Astrocyte (in vitro differentiated cells and primary cell): Measurements from ENCODE around the gene PTPN12. TPM values are rescaled to one million over a fixed set of nuclear protein-coding genes. Genes with fewer than 3 reads are reported as not detected.

ENCODE experiments used
- DNase-seq: peaks from one replicate; pipeline ENCODE4 v3.0.0-alpha.2; 2010; ENCODE audit warnings: low read depth
- FAIRE-seq: peaks from 2 replicates; lab custom pipeline; 2011; peaks lifted over from hg19 to GRCh38; lab: Jason Lieb, UNC
- H2AFZ ChIP-seq: 2 replicates; pipeline ENCODE4 v1.6.0; 2012; ENCODE audit warnings: low read depth, low read length, inconsistent platforms
- H3K27ac ChIP-seq: 2 replicates; pipeline ENCODE4 v1.5.1; 2011; ENCODE audit warnings: low read depth, low read length, inconsistent platforms
- H3K27me3 ChIP-seq: 2 replicates; pipeline ENCODE4 v1.6.0; 2011; ENCODE audit warnings: low read length, inconsistent platforms; ENCODE audit not compliant: insufficient read depth
- H3K36me3 ChIP-seq: 2 replicates; pipeline ENCODE4 v1.5.1; 2011; ENCODE audit warnings: low read length, inconsistent platforms; ENCODE audit not compliant: insufficient read depth
- H3K4me1 ChIP-seq: 2 replicates; pipeline ENCODE4 v1.5.1; 2011; ENCODE audit warnings: low read length, inconsistent platforms; ENCODE audit not compliant: insufficient read depth
- H3K4me2 ChIP-seq: 2 replicates; pipeline ENCODE4 v1.6.0; 2012; ENCODE audit warnings: low read length, inconsistent platforms
- H3K4me3 ChIP-seq: 2 replicates; pipeline ENCODE4 v1.5.1; 2011; ENCODE audit warnings: low read depth, mild to moderate bottlenecking, low read length, inconsistent platforms; ENCODE audit not compliant: insufficient read depth
- H3K79me2 ChIP-seq: 2 replicates; pipeline ENCODE4 v1.6.0; 2012; ENCODE audit warnings: mild to moderate bottlenecking, low read length, inconsistent platforms; ENCODE audit not compliant: insufficient read depth
- H3K9ac ChIP-seq: 2 replicates; pipeline ENCODE4 v1.6.0; 2012; ENCODE audit warnings: mild to moderate bottlenecking, low read length, inconsistent platforms
- H3K9me3 ChIP-seq: 2 replicates; pipeline ENCODE4 v1.5.1; 2012; ENCODE audit warnings: low read depth, mild to moderate bottlenecking, low read length, inconsistent platforms; ENCODE audit not compliant: insufficient read depth
- H4K20me1 ChIP-seq: 2 replicates; pipeline ENCODE4 v1.6.0; 2012; ENCODE audit warnings: low read length, inconsistent platforms; ENCODE audit not compliant: insufficient read depth
- H3K27ac Mint-ChIP-seq: one replicate; pipeline ENCODE4 v1.8.0; 2021; ENCODE audit warnings: mild to moderate bottlenecking, mixed read lengths; ENCODE audit not compliant: unreplicated experiment
- H3K27me3 Mint-ChIP-seq: one replicate; pipeline ENCODE4 v1.8.0; 2021; ENCODE audit warnings: low read depth, mixed read lengths; ENCODE audit not compliant: unreplicated experiment
- H3K36me3 Mint-ChIP-seq: one replicate; pipeline ENCODE4 v1.8.0; 2021; ENCODE audit warnings: low read depth, mixed read lengths; ENCODE audit not compliant: unreplicated experiment
- H3K4me1 Mint-ChIP-seq: one replicate; pipeline ENCODE4 v1.8.0; 2021; ENCODE audit warnings: low read depth, mixed read lengths; ENCODE audit not compliant: unreplicated experiment
- H3K4me3 Mint-ChIP-seq: one replicate; pipeline ENCODE4 v1.8.0; 2021; ENCODE audit warnings: mild to moderate bottlenecking, moderate library complexity, mixed read lengths; ENCODE audit not compliant: unreplicated experiment
- H3K9me3 Mint-ChIP-seq: one replicate; pipeline ENCODE4 v1.8.0; 2021; ENCODE audit warnings: mild to moderate bottlenecking, mixed read lengths; ENCODE audit not compliant: unreplicated experiment
- CTCF ChIP-seq: IDR thresholded peaks from 2 replicates; pipeline ENCODE4 v1.5.1; 2011; ENCODE audit warnings: low read depth, mild to moderate bottlenecking, inconsistent platforms, low read length, moderate library complexity; ENCODE audit not compliant: insufficient read depth
- EZH2 ChIP-seq: IDR thresholded peaks from 2 replicates; pipeline ENCODE4 v1.6.1; 2012; ENCODE audit warnings: mild to moderate bottlenecking, low read length, inconsistent platforms; ENCODE audit not compliant: insufficient read depth
- total RNA-seq: library from RNA; stranded (reverse); gene quantifications from 2 replicates; pipeline ENCODE4 v1.2.1, GENCODE V29; 2021

PTPN12 gene
- total RNA-seq, 1 donor from 2014 or later: 111 TPM

- peak overlapping the region; percentile 11 for H3K4me3 Mint-ChIP-seq
- Histone ChIP-seq H3K36me3 (peaks cover 3% of the 10 kb centered on the region), H3K27me3 (no peaks in the 10 kb centered on the region), H3K9ac (no peak overlapping the region), H3K4me1 (no peaks in the 10 kb centered on the region), H2AFZ (no peak overlapping the region), H3K79me2 (peaks cover 17% of the 10 kb centered on the region), H4K20me1 (peaks cover 34% of the 10 kb centered on the region), H3K9me3 (no peaks in the 10 kb centered on the region), H3K4me2 (no peak overlapping the region), H3K4me3 (no peak overlapping the region), H3K27ac (no peak overlapping the region)
- H3K9me3 Mint-ChIP-seq: no peaks in the 10 kb centered on the region
- TF ChIP-seq CTCF (no peak), EZH2 (no peak)
- H3K4me1 Mint-ChIP-seq: peaks cover 26% of the 10 kb centered on the region
- H3K36me3 Mint-ChIP-seq: peaks cover 9% of the 10 kb centered on the region
- no peaks in the 10 kb centered on the region for H3K27me3 Mint-ChIP-seq
- H3K27ac Mint-ChIP-seq: no peak overlapping the region
- DNase-seq: peak; percentile 48
- FAIRE-seq: no peak
These were observed 150.1 kb downstream of the PTPN12 start for GRCh38 chr7:77687100-77687746.

GRCh38 chr7:77687747-77688144 lies 150.7 kb downstream of the PTPN12 start:
- no peak overlapping the region for H3K27ac Mint-ChIP-seq
- H3K79me2 ChIP-seq: peaks cover 20% of the 10 kb centered on the region
- FAIRE-seq: no peak

More at GRCh38 chr7:77687747-77688144, 150.7 kb downstream of the PTPN12 start:
- Mint-ChIP-seq H3K4me3 (no peak overlapping the region), H3K4me1 (peaks cover 28% of the 10 kb centered on the region), H3K27me3 (no peaks in the 10 kb centered on the region), H3K36me3 (peaks cover 4% of the 10 kb centered on the region), H3K9me3 (no peaks in the 10 kb centered on the region)
- Histone ChIP-seq H4K20me1 (peaks cover 34% of the 10 kb centered on the region), H3K4me3 (no peak overlapping the region), H3K36me3 (peaks cover 1% of the 10 kb centered on the region), H3K4me2 (no peak overlapping the region), H3K27me3 (no peaks in the 10 kb centered on the region), H3K4me1 (no peaks in the 10 kb centered on the region), H3K9me3 (no peaks in the 10 kb centered on the region), H2AFZ (no peak overlapping the region), H3K9ac (no peak overlapping the region), H3K27ac (no peak overlapping the region)
- no peak for TF ChIP-seq EZH2
- TF ChIP-seq CTCF: no peak
- DNase-seq: no peak

Other genes with a start within 250 kb of the PTPN12 start
- 2.7 and 4.1 TPM in 2 replicates for gene GSAP, start 120.9 kb upstream of the PTPN12 start, total RNA-seq
- gene RSBN1L, start 159.2 kb downstream of the PTPN12 start, total RNA-seq: 11.4 and 12.6 TPM in 2 replicates